ENCODE results near the gene PRKAG3. TPM values are rescaled to one million over a fixed set of nuclear protein-coding genes. Genes with fewer than 3 reads are reported as not detected.
"Not testable (repeated sequence)": the region's sequence is repeated elsewhere in the genome, so short reads cannot be mapped to it uniquely, and the experiment has no call there.

The PRKAG3 gene
- total RNA-seq, 1 donor from 2014 or later = 2.5 TPM

DNA sequence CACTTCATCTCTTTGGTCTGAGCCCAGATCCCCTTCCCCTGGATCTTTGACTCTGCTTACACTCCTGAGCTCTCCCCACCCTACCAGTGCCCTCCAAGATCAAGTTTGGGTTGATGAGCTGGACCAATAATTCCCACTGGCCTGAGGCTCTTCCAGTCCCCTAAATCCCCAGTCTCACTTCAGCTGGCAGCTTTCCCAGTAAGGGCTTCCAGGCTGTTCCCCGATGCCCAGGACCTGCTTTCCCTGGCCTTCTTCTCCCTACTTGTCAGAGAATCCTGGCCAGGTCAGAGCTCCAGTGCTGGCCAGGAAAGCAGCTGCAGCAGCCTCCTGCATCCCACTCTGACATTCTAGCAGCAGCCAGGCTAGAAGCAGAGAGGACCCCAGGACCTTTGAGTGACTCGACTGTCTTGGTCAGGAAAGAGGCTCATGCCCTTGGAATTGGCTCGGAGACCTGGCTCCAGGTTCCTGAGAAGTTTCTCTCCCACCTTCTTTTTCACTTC, 31.5 kb upstream of the PRKAG3 start:
- no peak for DNase-seq

DNA sequence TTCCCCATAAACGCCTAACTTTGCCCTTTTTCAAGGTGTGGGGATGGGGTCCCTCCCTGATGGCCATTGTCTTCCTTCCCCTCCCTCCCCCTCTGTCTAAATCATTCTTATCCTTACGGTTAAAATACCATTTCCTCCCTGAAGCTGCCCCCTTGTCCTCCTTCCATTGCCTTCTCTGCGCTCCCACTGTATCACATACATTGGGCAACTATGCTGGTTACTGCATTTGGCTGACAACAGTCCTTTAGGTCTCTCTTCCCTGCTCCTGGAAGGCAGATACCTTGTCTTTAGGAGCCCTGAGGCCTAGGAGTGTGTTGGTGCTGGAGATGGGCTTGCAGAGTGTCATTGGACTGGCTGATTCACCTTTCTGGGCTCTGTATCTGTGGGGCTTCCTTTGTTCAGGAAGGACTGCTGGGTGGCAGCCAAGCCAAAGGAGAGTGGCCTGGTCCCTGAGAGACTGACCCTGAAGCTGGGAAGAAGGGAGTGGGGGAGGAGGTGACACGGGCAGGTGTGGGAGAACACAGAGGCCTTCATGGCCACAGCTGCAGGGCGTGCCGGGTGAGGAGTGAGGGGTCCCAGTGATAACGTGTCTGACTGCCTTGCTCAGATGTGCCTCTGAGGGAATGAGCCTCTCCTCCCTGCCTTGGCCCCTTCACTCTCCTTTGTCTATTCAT, 30.2 kb upstream of the PRKAG3 start:
- no peak for DNase-seq

DNA sequence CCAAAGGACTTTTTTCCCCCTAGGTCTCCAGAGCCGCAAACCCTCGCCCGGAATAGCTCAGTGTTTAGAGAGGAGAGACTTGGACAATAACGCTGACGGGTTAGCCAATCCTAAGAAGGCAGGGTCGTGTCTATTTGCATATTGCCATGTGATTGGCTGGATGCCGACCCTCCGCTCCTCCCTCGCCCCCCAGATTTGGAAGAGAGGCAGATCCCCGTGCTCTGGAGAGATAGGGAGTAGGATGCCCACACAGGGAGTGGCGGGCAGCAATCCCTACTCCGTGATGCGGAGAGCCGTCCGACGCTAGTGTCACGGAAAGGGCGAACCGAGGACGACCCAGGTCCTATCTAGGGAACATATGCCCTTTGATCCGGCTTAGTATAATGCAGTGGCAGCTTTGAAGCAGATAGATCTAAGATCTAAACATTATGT, 29.4 kb upstream of the PRKAG3 start:
- peak; percentile 82 for DNase-seq

DNA sequence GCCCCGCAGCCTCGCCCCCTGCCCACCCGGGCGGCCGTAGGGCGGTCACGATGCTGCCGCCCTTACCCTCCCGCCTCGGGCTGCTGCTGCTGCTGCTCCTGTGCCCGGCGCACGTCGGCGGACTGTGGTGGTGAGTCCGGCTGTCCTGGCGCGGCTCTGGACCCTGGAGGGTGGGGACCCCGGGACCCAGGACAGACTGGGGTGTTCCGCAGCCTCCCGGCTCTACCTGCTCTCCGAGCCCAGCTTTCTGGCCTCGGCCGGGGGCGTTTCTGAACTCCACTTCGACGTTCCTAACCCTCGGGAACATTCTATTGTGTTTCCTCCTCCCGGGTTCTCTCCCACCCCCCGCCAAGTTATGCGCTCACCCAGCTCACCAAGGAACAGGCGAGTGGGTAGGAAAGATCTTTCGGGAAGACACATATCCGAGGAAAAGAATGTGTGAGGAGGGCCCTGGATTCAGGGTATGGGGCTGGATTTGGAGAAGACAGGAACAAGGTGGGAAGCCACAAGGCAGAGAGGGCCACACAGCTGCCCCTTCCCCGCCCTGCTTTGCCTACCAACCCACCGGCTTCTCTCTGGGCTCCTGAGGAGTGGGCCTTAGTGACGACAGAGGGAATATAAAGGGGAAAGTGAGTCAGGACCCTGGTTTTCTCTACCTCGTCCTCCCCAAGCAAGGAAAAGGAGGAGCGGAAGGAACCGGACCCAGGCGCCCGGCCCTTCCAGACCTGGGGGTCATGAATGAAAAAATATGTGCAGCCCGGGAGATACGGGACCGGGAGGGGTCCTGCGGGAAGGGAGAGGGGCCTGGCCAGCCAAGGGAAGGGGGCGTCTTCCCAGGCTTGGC, 28.6 kb upstream of the PRKAG3 start:
- DNase-seq = no peak

- DNase-seq = no peak
Observed at GRCh38 chr2:218859556-218859987, 28.0 kb upstream of the PRKAG3 start, which contains the start of gene WNT6. Gene WNT6, plus strand, starts transcription at chr2:218859805. Its CDS starts 233 bp downstream, at chr2:218860038.

DNA sequence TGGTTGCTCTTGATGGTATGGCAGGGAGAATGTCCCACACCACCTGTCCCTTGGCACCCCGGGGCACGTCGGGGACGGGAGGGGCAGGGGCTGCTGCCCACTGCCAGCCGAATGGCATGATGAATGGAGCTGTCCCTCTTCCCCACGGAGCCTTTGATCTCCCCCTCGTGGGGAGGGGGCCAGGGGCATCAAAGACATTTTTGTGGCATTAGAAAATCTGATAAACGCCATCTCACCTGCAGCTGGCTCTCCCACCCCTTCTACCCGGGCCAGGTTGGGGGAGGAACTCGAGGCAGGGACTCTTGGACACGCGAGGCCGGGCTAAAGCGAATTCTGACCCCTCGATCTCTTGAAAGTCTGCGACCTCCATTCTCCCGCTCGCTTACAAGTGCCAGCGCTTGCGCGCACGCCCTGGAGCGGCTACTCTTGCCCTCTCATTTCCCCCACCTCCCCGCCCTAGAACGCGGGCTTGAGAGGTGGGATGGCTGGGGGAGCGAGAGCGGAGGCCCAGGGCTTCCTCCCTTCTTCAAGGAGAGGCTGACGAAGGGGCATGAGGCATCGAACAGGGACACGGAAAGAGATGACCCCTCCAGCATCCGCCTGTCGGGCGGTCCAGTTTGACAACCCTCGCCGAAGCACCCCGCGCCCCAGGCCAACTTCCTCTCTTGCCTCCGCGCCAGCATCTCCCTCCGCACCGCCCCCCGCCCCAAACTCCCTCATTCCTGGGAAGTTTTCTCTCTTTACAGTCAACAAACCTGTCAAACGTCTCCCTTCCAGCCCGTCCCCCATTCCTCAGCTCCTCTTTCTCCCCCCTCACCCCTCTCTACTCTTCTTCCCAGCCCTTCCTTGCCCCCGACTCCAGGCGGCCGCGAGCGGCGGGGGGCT, 27.3 kb upstream of the PRKAG3 start:
- DNase-seq = no peak

DNA sequence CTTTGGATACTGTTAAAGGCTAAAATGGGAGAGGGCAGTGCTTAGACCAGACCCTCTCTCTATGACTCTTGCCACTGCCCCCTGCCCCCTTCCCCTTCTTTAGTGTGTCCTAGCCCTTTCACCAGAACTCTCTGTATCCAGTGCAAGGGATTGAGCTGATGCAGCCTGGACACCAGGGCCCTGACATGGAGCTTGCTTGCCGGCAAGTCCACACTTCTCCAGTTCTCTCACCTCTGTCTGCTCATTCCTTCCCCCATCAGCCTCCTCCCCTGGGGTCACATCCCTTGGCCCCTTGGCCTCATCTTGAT, 26.5 kb upstream of the PRKAG3 start:
- DNase-seq = no peak

GRCh38 chr2:218857371-218858137, 26.0 kb upstream of the PRKAG3 start:
- DNase-seq = no peak

DNA sequence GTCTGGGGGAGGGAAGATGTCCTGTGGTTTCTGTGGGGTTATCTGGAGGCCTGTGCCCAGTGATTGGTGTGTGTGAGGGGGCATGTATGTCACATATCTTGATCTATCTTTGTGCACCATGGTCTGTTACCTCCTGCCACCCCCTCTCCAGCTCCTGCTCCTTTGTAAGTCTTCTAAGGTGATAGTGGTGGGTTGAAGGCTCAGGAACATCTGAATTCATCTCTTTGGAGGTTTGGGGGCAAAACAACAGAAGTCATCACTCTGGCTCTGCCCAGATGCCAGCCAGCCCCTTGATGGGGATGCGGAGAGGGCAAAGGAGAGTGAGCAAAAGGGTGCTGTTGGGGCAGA, 25.3 kb upstream of the PRKAG3 start:
- DNase-seq = no peak

DNA sequence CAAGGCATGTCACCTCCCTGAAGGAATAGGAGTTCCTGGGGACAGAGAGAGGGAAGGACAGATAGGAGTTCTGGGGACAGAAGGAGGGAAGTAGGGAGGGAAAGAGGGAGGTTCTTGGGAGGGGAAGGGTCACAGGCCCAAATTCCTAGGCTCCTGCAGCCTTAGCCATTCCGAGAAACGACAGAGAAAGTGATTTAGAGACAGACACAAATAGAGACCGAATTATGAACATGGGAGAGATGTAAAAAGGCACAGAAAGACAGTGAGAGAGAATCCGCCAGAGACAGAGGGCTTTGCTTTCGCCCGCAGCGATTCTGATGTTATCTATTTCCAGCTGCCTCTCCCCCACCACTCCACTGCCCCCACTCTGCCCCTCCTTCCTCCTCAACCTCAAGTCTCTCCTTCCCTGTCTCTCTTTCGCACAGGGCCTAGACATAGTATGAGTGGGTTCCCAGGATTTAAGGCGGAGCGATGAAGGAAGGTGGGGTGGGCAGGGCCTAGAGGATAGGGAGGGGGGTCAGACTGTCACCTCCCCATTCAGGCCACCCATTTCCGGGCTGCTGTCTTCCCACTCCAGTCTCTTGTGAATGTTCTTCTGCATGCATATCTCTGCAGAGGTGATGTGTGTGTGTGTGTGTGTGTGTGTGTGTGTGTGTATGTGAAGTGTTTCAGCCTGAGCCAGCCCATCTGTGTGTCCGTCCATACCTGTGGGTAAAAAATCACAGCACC, 24.7 kb upstream of the PRKAG3 start:
- DNase-seq = no peak

GRCh38 chr2:218855305-218856166, 23.9 kb upstream of the PRKAG3 start:
- DNase-seq = no peak

GRCh38 chr2:218854860-218855259, 23.3 kb upstream of the PRKAG3 start:
- DNase-seq = no peak

- no peak for DNase-seq
Observed at GRCh38 chr2:218853766-218854165, 22.2 kb upstream of the PRKAG3 start.

DNA sequence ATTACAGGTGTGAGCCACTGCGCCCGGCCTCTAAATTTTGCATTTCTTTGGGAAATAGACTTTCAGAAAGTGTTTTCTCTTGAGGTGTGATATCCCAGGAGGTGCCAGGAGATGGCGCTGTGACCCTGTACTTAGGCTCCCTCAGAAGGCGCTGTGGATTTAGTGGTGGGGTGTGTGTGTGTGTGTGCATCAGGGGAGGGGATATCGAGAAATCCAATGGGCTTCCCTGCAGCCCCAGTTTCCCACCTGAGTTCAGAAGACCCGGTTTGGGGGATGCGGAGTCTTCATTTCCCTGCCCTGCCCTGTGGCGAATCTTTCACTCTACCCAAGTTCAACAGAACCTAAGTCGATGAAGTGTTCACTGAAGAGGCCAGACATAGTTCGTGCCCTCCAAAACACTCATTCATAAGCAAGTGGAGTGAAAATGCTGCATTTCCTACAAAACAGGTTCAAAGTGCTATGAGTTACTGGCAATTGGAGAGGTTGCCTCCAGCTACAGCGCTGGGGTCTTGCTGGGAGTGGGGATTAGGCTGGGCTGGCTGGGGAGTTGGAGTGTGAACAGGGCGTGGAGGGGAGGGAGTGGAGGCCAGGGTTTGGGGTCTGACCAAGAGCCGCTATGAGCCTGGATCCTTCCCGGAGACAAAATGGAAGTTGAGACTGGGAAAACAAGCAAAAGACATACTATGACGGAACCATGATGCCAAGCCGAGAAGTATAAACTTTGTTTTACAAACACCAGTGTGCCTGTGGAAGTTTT, 21.5 kb upstream of the PRKAG3 start:
- peak; percentile 37 for DNase-seq

DNA sequence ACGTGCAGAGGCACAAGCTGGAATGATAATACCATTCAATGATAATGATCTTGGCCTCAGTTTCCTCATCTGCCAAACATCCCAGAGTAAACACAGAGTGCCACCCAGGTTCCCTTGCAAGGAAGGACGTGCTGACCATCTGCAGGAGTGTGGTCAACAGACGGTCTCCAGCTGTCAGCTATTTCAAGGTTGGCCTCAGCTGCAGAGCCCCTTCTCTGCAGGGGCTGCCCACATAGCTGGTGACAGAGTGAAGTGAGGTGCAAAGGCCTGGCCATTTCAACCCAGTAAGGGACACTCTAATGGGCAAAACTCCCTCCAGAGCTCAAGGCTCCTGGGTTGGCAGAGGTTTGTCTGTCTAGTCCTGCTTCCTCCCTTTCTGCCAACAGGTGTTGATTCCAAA, 19.7 kb upstream of the PRKAG3 start:
- no peak for DNase-seq

GRCh38 chr2:218850796-218851195, 19.2 kb upstream of the PRKAG3 start:
- DNase-seq = no peak

DNA sequence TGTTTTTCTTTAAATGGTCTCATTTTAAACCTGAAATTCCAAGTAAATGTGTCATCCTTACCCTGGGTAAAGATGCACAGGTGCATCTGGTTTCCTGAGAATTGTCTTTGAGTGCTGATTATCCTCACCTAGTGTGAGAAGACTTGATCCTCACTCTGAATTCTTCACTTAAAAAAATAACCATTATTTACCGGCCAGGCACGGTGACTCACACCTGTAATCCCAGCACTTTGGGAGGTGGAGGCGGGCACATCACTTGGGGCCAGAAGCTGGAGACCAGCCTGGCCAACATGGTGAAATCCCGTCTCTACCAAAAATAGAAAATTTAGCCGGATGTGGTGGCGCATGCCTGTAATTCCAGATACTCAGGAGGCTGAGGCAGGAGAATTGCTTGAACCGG, 18.1 kb upstream of the PRKAG3 start:
- DNase-seq = no peak

DNA sequence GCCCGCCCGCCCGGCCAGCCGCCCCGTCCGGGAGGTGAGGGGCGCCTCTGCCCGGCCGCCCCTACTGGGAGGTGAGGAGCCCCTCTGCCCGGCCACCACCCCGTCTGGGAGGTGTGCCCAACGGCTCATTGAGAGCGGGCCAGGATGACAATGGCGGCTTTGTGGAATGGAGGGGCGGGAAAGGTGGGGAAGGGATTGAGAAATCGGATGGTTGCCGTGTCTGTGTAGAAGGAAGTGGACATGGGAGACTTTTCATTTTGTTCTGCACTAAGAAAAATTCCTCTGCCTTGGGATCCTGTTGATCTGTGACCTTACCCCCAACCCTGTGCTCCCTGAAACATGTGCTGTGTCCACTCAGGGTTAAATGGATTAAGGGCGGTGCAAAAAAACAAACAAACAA, 15.4 kb upstream of the PRKAG3 start:
- not testable (repeated sequence) for DNase-seq

- DNase-seq = not testable (repeated sequence)
Observed at GRCh38 chr2:218844334-218844733, 12.7 kb upstream of the PRKAG3 start.
